CD14-positive monocyte (primary cell): ENCODE results near the gene GAREM1. TPM values are rescaled to one million over a fixed set of nuclear protein-coding genes. Genes with fewer than 3 reads are reported as not detected.

ENCODE experiments used
- DNase-seq, 3 donors: peaks; one replicate each; pipeline ENCODE4 v3.0.0-alpha.2; 2011 to 2022
- H2AFZ ChIP-seq: 2 replicates; pipeline ENCODE4 v1.6.0; 2012; ENCODE audit warnings: mild to moderate bottlenecking, low read depth, low read length, inconsistent platforms; ENCODE audit not compliant: insufficient read depth, poor library complexity, severe bottlenecking
- H3K27ac ChIP-seq, 2 donors: 1 replicate in 1 of 2; 2 replicates in 1 of 2; pipeline ENCODE4 v1.5.1; 2012 to 2013; ENCODE audit warnings: low read length in 2 of 2, control low read depth in 1 of 2, inconsistent platforms in 1 of 2, low read depth in 1 of 2, mild to moderate bottlenecking in 1 of 2
- H3K27me3 ChIP-seq, 2 donors: one replicate each; pipeline versions ENCODE4 v1.6.0 to v1.6.1; 2011 to 2013; ENCODE audit warnings: low read length in 2 of 2; ENCODE audit not compliant: control insufficient read depth in 2 of 2, insufficient read depth in 2 of 2
- H3K36me3 ChIP-seq, 2 donors: replicated peaks in 1 of 2; 1 replicate in 1 of 2; 2 replicates in 1 of 2; pipeline versions ENCODE4 v1.5.1 to v1.6.1; 2012 to 2013; ENCODE audit warnings: low read length in 2 of 2, control low read depth in 1 of 2, inconsistent platforms in 1 of 2, mild to moderate bottlenecking in 1 of 2; ENCODE audit not compliant: insufficient read depth in 2 of 2, control insufficient read depth in 1 of 2
- H3K4me1 ChIP-seq, 2 donors: 1 replicate in 1 of 2; 2 replicates in 1 of 2; pipeline versions ENCODE4 v1.5.1 to v1.6.1; 2012 to 2013; ENCODE audit warnings: low read length in 2 of 2, control low read depth in 1 of 2, inconsistent platforms in 1 of 2, mild to moderate bottlenecking in 1 of 2, moderate library complexity in 1 of 2; ENCODE audit not compliant: insufficient read depth in 2 of 2, control insufficient read depth in 1 of 2
- H3K4me2 ChIP-seq: replicated peaks from 2 replicates; pipeline ENCODE3; 2012; ENCODE audit warnings: low read length, moderate library complexity, mild to moderate bottlenecking; ENCODE audit not compliant: poor library complexity, severe bottlenecking; ENCODE audit errors: extremely low read depth
- H3K4me3 ChIP-seq, 3 experiments: fragments of 200-600 bp in 1 of 3; sonication (generic) in 1 of 3; replicated peaks in 1 of 3; 1 replicate in 2 of 3; 2 replicates in 1 of 3; pipeline ENCODE4 v1.5.1; 2011 to 2013; ENCODE audit warnings: low read length in 3 of 3, mild to moderate bottlenecking in 3 of 3, control low read depth in 2 of 3, low read depth in 2 of 3, inconsistent platforms in 1 of 3, moderate library complexity in 1 of 3
- H3K79me2 ChIP-seq: 2 replicates; pipeline ENCODE4 v1.6.0; 2012; ENCODE audit warnings: mild to moderate bottlenecking, control low read depth, inconsistent platforms, low read length, moderate library complexity; ENCODE audit not compliant: insufficient read depth
- H3K9ac ChIP-seq: 2 replicates; pipeline ENCODE4 v1.6.0; 2017; ENCODE audit warnings: low read length, mild to moderate bottlenecking; ENCODE audit not compliant: insufficient read depth, poor library complexity, severe bottlenecking
- H3K9me3 ChIP-seq, 2 donors: replicated peaks in 1 of 2; 1 replicate in 1 of 2; 2 replicates in 1 of 2; pipeline versions ENCODE4 v1.5.1 to v1.6.1; 2012 to 2013; ENCODE audit warnings: low read length in 2 of 2, control low read depth in 1 of 2; ENCODE audit not compliant: control insufficient read depth in 1 of 2, insufficient read depth in 1 of 2
- H4K20me1 ChIP-seq: 2 replicates; pipeline ENCODE4 v1.6.0; 2012; ENCODE audit warnings: mild to moderate bottlenecking, low read length, control low read depth, moderate library complexity; ENCODE audit not compliant: insufficient read depth
- H3K27ac Mint-ChIP-seq, 7 donors: one replicate each; pipeline ENCODE4 v1.8.0; 2020; ENCODE audit warnings: mild to moderate bottlenecking in 7 of 7, mixed read lengths in 7 of 7, moderate library complexity in 6 of 7, inconsistent platforms in 2 of 7
- H3K27me3 Mint-ChIP-seq, 3 donors: one replicate each; pipeline ENCODE4 v1.8.0; 2021 to 2022; ENCODE audit warnings: low read depth in 3 of 3, mild to moderate bottlenecking in 3 of 3, mixed read lengths in 3 of 3, moderate library complexity in 3 of 3, inconsistent platforms in 1 of 3
- H3K36me3 Mint-ChIP-seq, 2 donors: one replicate each; pipeline ENCODE4 v1.8.0; 2020; ENCODE audit warnings: mixed read lengths in 2 of 2, inconsistent platforms in 1 of 2, mild to moderate bottlenecking in 1 of 2
- H3K4me1 Mint-ChIP-seq: one replicate; pipeline ENCODE4 v1.8.0; 2020; ENCODE audit warnings: mild to moderate bottlenecking, mixed read lengths
- H3K4me3 Mint-ChIP-seq, 2 donors: one replicate each; pipeline ENCODE4 v1.8.0; 2020; ENCODE audit warnings: mild to moderate bottlenecking in 2 of 2, mixed read lengths in 2 of 2, moderate library complexity in 1 of 2
- H3K9me3 Mint-ChIP-seq, 7 donors: one replicate each; pipeline ENCODE4 v1.8.0; 2020 to 2022; ENCODE audit warnings: mixed read lengths in 7 of 7, mild to moderate bottlenecking in 6 of 7, moderate library complexity in 6 of 7, inconsistent platforms in 2 of 7
- WGBS: methylation state at CpG from one replicate; pipeline ENCODE4 v1.1.5; 2013; ENCODE audit warnings: missing lambda C conversion rate; ENCODE audit not compliant: insufficient coverage; 5-methylcytosine and 5-hydroxymethylcytosine counted together
- intact Hi-C, 2 donors: fragments of 100-400 bp; cut with micrococcal nuclease; formaldehyde crosslinking; loops; one replicate each; pipeline versions ENCODE4 v1.15.0 to v1.15.1; 2023
- polyA plus RNA-seq, 3 donors: library from polyadenylated mRNA; depleted of rRNA in 1 of 3; unstranded in 2 of 3; stranded (reverse) in 1 of 3; fragments of 300-500 nt in 2 of 3; fragments of >200 nt in 1 of 3; fragmentation: Illumina TruSeq in 2 of 3; gene quantifications; 1 replicate in 2 of 3; 2 replicates in 1 of 3; pipeline ENCODE4 v1.2.3, GENCODE V29; 2012 to 2021
- TF ChIP-seq, protein P1 (sequence below): fragments of 200-600 bp; IDR thresholded peaks from one replicate; pipeline ENCODE4 v1.8.0; 2022; ENCODE audit warnings: antibody characterized with exemption, mild to moderate bottlenecking

GAREM1 gene
- polyA plus RNA-seq, 3 donors, result 0.24 TPM; not detected in 2

GRCh38 chr18:32425466-32425865, 45.2 kb downstream of the GAREM1 start:
- H3K4me1 Mint-ChIP-seq, result peaks cover under 1% of the 10 kb centered on the region
- no peaks in the 10 kb centered on the region for H3K36me3 ChIP-seq
- no peaks in the 10 kb centered on the region for H3K4me1 ChIP-seq
- no peak overlapping the region for H2AFZ ChIP-seq
- no peaks in the 10 kb centered on the region for H3K79me2 ChIP-seq
- no CpG with 5 or more reads among the region's 1 CpG for WGBS
- no peak overlapping the region for H3K4me2 ChIP-seq
- TF ChIP-seq, protein P1, sequence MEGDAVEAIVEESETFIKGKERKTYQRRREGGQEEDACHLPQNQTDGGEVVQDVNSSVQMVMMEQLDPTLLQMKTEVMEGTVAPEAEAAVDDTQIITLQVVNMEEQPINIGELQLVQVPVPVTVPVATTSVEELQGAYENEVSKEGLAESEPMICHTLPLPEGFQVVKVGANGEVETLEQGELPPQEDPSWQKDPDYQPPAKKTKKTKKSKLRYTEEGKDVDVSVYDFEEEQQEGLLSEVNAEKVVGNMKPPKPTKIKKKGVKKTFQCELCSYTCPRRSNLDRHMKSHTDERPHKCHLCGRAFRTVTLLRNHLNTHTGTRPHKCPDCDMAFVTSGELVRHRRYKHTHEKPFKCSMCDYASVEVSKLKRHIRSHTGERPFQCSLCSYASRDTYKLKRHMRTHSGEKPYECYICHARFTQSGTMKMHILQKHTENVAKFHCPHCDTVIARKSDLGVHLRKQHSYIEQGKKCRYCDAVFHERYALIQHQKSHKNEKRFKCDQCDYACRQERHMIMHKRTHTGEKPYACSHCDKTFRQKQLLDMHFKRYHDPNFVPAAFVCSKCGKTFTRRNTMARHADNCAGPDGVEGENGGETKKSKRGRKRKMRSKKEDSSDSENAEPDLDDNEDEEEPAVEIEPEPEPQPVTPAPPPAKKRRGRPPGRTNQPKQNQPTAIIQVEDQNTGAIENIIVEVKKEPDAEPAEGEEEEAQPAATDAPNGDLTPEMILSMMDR, result no peak
- peaks cover 0 to 1% (median 0%) of the 10 kb centered on the region in 3 donors for H3K27me3 Mint-ChIP-seq
- DNase-seq, result no peak
- intact Hi-C loops, result no loop called here
- no peaks in the 10 kb centered on the region for H3K27me3 ChIP-seq
- H3K9ac ChIP-seq, result no peak overlapping the region
- H3K36me3 Mint-ChIP-seq, result no peaks in the 10 kb centered on the region
- no peaks in the 10 kb centered on the region for H4K20me1 ChIP-seq
- H3K4me3 ChIP-seq, result no peak overlapping the region
- no peak overlapping the region for H3K27ac ChIP-seq
- no peak overlapping the region for H3K4me3 Mint-ChIP-seq
- H3K9me3 ChIP-seq, result no peaks in the 10 kb centered on the region
- H3K9me3 Mint-ChIP-seq, result peaks cover 0 to 3% (median under 1%) of the 10 kb centered on the region in 7 donors
- no peak overlapping the region for H3K27ac Mint-ChIP-seq

- Histone ChIP-seq H3K27ac (no peak overlapping the region), H4K20me1 (no peaks in the 10 kb centered on the region), H3K4me2 (no peak overlapping the region), H3K9me3 (no peaks in the 10 kb centered on the region), H3K4me3 (no peak overlapping the region), H3K4me1 (peaks cover 0 to 3% of the 10 kb centered on the region in 2 donors), H3K36me3 (no peaks in the 10 kb centered on the region), H3K79me2 (no peaks in the 10 kb centered on the region), H3K27me3 (no peaks in the 10 kb centered on the region), H3K9ac (no peak overlapping the region), H2AFZ (no peak overlapping the region)
- no peaks in the 10 kb centered on the region for H3K27me3 Mint-ChIP-seq
- H3K4me3 Mint-ChIP-seq, result no peak overlapping the region
- peaks cover 5% of the 10 kb centered on the region for H3K4me1 Mint-ChIP-seq
- TF ChIP-seq, protein P1, result no peak
- H3K27ac Mint-ChIP-seq, result no peak overlapping the region
- WGBS, result no CpG with 5 or more reads among the region's 1 CpG
- H3K9me3 Mint-ChIP-seq, result peaks cover 0 to 3% (median 0%) of the 10 kb centered on the region in 7 donors
- intact Hi-C loops, result no loop called here
- DNase-seq, result no peak
- H3K36me3 Mint-ChIP-seq, result no peaks in the 10 kb centered on the region
These were observed 46.0 kb downstream of the GAREM1 start for GRCh38 chr18:32424696-32425095.
